ENCODE measurements around the gene APBB2. TPM values are rescaled to one million over a fixed set of nuclear protein-coding genes. Genes with fewer than 3 reads are reported as not detected.

APBB2 gene
- total RNA-seq, 1 donor from 2014 or later, result 63.2 TPM

DNA sequence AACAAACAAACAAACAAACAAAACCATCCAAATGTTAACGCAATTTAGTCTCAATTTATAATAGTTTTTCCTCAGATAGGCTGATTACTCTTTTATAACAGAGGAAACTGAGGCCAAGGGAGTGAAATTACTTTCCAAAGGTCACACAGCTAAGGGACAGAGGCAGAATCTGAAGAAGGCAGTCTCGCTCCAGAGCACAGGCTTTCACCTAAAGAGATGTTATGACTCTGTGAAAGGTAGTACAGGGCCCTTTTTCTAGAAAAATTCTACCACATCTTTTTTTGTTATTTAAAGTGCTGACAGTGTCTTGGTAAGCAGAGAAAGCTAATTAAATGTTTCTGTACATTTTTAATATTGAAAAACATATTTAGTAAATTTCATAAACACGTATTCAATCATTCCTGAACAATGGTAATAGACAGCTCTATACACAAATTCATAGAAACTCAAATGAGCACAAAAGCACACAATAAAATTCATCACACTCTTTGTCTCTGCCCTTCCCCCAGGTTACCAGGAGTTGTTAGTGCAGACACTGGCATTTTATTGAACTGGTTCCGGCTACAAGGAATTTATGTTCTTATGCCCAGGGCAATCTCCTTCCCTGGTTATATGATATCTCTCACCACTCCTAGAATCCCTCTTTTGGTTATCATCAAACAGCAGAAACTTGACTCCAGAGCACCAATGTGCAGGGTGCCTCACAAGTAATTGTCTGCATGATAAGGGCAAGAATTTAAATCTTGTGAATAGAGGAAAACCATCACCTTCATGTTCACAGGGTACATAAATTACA, 7.7 kb upstream of the APBB2 start:
- H3K27ac Mint-ChIP-seq, result no peak overlapping the region
- H3K36me3 Mint-ChIP-seq, result no peaks in the 10 kb centered on the region
- no peaks in the 10 kb centered on the region for H3K9me3 Mint-ChIP-seq
- no peak overlapping the region for H3K4me3 Mint-ChIP-seq
- H3K4me1 Mint-ChIP-seq, result peaks cover 17% of the 10 kb centered on the region
- no peak for DNase-seq (ENCODE audit: low spot score in 2 of 2, unreplicated experiment in 2 of 2)
- no peaks in the 10 kb centered on the region for H3K27me3 Mint-ChIP-seq (ENCODE audit: low read depth)
- TF ChIP-seq, protein P1, sequence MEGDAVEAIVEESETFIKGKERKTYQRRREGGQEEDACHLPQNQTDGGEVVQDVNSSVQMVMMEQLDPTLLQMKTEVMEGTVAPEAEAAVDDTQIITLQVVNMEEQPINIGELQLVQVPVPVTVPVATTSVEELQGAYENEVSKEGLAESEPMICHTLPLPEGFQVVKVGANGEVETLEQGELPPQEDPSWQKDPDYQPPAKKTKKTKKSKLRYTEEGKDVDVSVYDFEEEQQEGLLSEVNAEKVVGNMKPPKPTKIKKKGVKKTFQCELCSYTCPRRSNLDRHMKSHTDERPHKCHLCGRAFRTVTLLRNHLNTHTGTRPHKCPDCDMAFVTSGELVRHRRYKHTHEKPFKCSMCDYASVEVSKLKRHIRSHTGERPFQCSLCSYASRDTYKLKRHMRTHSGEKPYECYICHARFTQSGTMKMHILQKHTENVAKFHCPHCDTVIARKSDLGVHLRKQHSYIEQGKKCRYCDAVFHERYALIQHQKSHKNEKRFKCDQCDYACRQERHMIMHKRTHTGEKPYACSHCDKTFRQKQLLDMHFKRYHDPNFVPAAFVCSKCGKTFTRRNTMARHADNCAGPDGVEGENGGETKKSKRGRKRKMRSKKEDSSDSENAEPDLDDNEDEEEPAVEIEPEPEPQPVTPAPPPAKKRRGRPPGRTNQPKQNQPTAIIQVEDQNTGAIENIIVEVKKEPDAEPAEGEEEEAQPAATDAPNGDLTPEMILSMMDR (IDR thresholded peaks at IDR 0.05; ENCODE audit: unreplicated experiment), result no peak

GRCh38 chr4:41219421-41219950, 5.1 kb upstream of the APBB2 start:
- no peak overlapping the region for H3K27ac Mint-ChIP-seq
- peaks cover 34% of the 10 kb centered on the region for H3K4me1 Mint-ChIP-seq
- no peaks in the 10 kb centered on the region for H3K9me3 Mint-ChIP-seq
- no peak overlapping the region for H3K4me3 Mint-ChIP-seq
- no peaks in the 10 kb centered on the region for H3K36me3 Mint-ChIP-seq
- TF ChIP-seq, protein P1 (IDR thresholded peaks at IDR 0.05; ENCODE audit: unreplicated experiment), result no peak
- no peaks in the 10 kb centered on the region for H3K27me3 Mint-ChIP-seq (ENCODE audit: low read depth)
- no peak for DNase-seq (ENCODE audit: low spot score in 2 of 2, unreplicated experiment in 2 of 2)

GRCh38 chr4:41218703-41219102, 4.4 kb upstream of the APBB2 start:
- no peak for DNase-seq (ENCODE audit: low spot score in 2 of 2, unreplicated experiment in 2 of 2)
- TF ChIP-seq, protein P1 (IDR thresholded peaks at IDR 0.05; ENCODE audit: unreplicated experiment), result no peak
- no peak overlapping the region for H3K27ac Mint-ChIP-seq
- no peaks in the 10 kb centered on the region for H3K9me3 Mint-ChIP-seq
- H3K4me3 Mint-ChIP-seq, result no peak overlapping the region
- H3K4me1 Mint-ChIP-seq, result peaks cover 35% of the 10 kb centered on the region
- no peaks in the 10 kb centered on the region for H3K27me3 Mint-ChIP-seq (ENCODE audit: low read depth)
- no peaks in the 10 kb centered on the region for H3K36me3 Mint-ChIP-seq

GRCh38 chr4:41217374-41217773, 3.0 kb upstream of the APBB2 start:
- H3K4me1 Mint-ChIP-seq, result peaks cover 40% of the 10 kb centered on the region
- H3K9me3 Mint-ChIP-seq, result no peaks in the 10 kb centered on the region
- H3K27me3 Mint-ChIP-seq (ENCODE audit: low read depth), result no peaks in the 10 kb centered on the region
- H3K36me3 Mint-ChIP-seq, result no peaks in the 10 kb centered on the region
- peak overlapping the region; percentile 99 for H3K27ac Mint-ChIP-seq
- peak overlapping the region; percentile 85 for H3K4me3 Mint-ChIP-seq
- no peak for DNase-seq (ENCODE audit: low spot score in 2 of 2, unreplicated experiment in 2 of 2)
- TF ChIP-seq, protein P1 (IDR thresholded peaks at IDR 0.05; ENCODE audit: unreplicated experiment), result no peak

DNA sequence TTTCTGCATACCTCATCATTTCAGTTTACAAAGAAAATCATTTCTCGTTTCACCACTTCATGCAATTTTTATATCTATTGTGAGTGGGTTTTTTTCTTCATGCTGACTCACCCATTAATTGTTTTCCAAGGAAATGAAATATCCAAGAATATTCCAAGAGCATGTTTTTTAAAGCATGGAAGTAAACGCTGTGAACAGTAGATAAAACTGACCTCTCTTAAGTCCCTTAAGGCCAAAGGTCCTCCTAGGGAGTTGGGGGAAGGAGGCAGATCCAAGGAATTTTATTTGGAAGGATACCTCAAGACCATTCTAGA, 2.6 kb upstream of the APBB2 start:
- Mint-ChIP-seq H3K27me3 (ENCODE audit: low read depth) (no peaks in the 10 kb centered on the region), H3K9me3 (no peaks in the 10 kb centered on the region), H3K4me1 (peaks cover 40% of the 10 kb centered on the region), H3K27ac (peak overlapping the region; percentile 99), H3K4me3 (peak overlapping the region; percentile 85), H3K36me3 (no peaks in the 10 kb centered on the region)
- TF ChIP-seq, protein P1 (IDR thresholded peaks at IDR 0.05; ENCODE audit: unreplicated experiment), result no peak
- no peak for DNase-seq (ENCODE audit: low spot score in 2 of 2, unreplicated experiment in 2 of 2)
